HG03135 (cell line): Measurements from ENCODE around the gene CDADC1.
"Not testable (repeated sequence)": the region's sequence is repeated elsewhere in the genome, so short reads cannot be mapped to it uniquely, and the experiment has no call there.

ENCODE experiments used
- ATAC-seq: cut with Tn5 transposase; IDR thresholded peaks from one replicate; pipeline ENCODE4 v1.9.1; 2021; ENCODE audit warnings: mild to moderate bottlenecking, moderate library complexity; ENCODE audit not compliant: unreplicated experiment

CDADC1 gene

DNA sequence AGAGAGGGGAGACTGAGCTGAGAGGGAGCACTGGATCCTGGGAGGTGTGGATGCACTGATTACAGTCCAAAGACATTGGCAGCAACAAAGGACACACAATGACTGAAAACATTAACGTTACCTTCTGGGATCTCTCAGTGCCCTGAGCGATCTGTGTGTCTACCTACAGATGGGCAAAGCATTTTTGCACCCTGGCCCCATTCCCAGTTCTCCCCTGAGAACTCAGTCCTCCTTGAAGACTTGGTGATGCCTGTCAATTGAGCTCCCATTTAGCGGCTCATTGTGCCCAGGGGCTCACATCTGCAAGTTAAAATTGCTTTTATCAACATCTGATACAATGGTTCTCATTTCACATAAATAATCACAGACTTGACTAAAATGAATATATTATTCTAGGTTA is 62.5 kb downstream of the CDADC1 start:
- no peak for ATAC-seq

DNA sequence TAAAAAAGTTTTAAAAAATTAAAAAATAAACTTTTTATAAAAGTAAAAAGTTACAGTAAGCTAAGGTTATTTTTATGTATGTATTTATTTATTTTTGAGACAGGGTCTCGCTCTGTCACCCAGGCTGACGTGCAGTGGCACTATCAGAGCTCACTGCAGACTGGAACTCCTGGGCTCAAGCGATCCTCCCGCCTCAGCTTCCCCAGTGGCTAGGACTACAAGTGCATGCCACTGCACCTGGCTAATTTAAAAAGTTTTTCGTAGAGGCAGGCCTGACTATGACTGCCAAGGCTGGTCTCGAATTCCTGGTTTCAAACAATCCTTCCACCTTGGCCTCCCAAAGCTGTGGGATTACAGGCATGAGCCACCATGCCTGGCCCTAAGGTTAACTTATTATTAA is 64.1 kb downstream of the CDADC1 start:
- no peak for ATAC-seq

DNA sequence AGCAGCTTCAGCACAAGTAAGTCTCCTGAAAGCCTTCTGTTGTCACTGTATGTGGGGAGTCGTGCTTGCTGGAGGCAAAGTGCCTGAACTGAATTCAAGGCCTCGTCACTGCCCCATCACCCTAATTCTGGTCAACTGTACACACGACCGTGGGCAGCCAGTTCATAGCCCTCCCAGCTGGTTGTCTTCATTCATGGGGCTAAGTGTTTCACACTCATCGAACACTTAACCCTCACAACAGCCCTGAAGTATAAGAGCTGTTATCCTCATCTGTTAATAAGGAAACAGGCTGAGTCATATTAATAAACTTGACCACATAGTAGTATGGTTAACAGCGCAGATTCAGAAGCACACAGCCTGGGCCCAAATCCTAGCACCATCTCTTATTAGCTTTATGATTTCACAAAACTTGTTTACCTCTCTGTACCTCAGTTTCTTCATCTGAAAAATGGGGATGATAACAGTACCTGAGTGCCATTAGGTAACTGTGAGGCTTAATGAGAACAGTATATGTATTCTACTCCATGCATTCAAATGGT is 66.7 kb downstream of the CDADC1 start:
- ATAC-seq: no peak

DNA sequence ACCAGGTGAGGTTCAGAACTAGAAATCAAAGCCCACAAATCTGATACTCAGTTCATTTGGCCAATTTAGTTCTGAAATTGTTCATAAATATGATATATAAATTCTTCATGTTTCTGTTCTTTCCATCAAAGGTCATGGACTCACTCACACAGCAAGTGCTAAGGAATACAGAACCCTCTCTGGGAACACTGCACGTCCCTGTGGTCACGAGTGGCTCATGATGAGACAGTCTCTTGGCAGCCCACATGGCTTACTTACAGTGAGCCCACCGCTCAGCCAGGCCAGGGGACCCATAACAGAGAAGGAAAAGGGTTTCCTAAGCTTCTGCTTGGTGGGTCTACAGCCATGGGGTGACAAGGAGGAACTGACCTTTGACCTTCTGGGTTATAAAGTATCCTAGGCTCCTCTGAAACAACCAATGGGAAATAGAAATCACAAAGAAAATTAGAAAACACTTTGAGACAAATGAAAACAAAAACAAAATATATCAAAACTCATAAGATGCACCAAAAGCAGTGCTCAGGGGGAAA is 67.4 kb downstream of the CDADC1 start:
- no peak for ATAC-seq

DNA sequence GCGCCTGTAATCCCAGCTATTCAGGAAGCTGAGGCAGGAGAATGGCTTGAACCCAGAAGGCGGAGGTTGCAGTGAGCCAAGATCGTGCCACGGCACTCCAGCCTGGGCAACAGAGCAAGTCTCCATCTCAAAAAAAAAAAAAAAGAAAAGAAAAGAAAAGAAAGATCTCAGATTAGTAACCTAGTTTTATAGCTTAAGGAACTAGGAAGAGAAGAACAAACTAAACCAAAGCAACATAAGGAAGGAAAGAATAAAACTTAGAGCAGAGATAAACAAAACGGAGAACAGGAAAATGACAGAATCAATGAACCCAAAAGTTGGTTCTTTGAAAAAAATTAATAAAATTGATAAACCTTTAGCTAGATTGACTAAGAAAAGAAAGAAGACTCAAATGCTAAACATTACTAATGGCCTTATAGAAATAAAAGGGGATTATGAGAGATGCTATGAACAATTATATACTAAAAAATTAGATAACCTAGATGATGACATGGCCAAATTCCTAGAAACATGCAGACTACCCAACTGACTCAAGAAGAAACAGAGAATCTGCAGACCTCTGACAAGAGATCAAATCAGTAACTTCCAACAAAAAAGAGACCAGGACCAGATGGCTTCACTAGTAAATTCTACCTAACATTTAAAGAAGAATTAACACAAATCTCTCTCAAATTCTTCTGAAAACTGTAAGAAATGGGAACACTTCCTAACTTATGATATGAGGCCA is 68.2 kb downstream of the CDADC1 start:
- ATAC-seq: no peak

DNA sequence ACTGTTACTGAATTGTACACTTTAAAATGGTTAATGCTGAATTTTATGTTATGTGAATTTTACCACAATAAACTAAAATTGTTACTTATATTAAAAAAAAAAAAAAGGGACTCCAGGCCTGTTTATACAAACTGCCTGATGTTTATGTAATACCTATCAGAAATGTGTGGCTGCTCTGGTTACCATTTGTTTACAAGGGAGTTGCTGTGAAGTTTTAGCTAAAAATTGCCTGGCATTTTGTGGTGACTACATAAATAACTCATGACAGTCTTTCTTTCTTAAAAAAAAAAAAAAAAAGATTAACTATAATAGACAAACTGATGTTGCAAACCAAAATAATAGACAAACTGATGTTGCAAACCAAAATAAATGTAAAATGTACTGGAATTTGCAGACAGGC is 71.8 kb downstream of the CDADC1 start:
- ATAC-seq: no peak

DNA sequence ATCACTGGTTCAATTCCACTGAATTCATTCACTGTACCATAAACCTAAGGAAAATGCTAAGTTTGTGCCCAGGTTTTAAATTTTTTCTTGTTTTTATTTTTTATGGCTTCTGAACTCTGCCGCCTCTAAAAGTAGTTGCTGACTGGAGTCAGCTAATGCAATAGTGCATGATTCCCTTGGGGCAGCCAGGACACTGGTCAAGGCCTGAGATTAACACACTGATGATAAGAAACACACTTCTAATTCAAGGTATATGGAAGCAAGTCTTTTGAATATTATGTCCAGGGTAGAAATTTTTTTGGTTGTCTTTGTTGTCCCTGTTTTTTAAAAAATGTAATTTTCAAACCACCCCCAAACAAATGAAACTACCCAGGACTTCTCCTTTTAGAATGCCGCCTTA is 72.2 kb downstream of the CDADC1 start:
- no peak for ATAC-seq

DNA sequence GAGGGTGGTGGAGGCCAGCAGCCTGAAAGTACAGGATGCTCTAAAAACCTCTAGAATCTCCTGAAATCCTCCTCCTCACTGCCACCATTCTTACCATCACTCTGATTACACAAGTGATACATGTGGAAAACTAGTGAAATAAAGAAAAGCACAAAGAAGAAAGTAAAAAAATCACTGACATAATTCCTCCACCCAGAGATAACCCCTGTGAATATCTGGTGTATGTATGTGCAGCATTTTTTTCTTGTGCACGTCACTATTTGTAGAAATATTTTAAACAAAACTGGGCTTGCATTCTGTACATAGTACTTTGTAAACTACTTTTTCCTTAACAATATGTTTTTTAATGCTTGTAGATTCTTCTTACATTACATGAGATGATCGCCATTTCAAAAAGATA is 73.2 kb downstream of the CDADC1 start:
- ATAC-seq: no peak

DNA sequence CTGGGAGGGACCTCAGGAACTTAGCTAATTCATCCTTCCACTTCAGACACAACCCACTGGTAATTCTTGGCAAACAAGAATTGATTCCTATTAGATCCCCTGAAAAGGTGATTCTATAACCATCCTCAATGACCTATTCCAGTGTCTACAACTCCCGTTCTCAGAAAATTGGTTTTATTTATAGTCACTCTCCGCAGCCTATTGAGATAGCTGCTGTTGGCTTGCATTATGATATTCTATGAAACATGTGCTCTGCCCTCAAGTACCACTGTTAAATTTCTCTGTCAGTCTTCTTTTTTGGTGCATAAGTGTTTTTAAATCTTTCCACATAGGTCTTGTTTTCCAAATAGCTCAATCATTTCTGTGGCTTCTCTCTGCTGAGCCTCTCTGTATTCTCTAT is 75.0 kb downstream of the CDADC1 start:
- ATAC-seq: no peak

DNA sequence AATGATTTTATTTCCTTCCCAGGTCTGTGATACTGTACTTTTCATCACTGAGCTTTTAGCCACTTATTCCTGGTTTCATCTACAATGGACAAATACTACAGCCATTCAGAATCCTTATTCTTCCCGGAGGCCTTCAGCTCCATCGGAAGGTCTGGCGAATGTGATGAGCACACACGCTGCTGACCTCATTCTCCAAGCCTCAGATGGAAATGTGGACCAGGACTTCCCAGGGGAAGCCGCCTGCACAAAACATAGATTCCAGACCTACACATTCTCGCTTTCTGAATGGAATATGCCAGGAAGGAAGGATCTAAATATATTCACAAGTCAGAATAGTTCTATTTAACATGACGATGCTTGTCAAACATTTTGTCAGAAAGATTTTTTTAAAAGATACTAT is 75.6 kb downstream of the CDADC1 start:
- ATAC-seq: no peak

DNA sequence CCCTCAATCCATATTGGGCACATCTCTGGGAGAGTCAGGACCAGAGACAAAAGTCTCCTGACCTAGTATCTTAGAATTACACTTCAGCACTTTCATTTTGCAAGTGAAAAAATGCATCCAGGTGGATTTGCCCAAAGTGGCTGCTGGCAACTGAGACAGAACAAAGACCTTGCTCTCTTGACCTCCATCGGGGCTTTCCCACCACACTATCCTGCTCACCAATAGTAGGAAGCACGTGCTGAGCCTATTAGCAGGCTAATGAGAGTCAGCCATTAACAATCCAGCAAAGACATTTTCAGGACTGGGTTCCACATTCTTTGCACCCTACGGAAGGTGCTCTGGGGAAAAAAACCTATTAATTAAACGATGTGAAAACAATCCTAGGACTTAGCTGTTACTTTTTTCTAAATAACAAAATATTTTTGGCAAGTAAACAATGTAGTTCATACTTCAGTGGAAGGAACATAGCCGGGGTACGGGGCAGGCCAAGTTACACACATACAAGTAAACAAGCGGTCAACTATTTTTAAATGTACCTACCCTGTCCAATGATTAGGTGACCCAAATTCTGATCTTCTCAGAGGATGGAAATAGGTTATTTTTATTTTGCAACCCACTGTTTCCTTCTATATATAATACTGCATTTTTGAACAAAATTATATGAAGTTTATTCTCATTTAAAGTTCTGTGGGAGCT is 78.6 kb downstream of the CDADC1 start:
- no peak for ATAC-seq

DNA sequence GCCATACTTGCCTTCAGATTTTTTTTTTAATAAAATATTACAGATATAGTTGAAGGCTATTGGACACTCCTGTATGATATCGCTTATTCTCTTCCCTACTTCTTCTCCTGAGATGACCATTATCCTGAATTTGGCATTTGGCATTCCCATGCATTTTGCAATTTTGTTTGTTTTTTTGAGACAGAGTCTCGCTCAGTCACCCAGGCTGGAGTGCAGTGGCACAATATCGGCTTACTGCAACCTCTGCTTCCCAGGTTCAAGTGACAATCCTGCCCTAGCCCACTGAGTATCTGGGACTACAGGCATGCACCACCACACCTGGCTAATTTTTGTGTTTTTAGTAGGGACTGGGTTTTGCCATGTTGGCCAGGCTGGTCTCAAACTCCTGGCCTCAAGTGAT is 79.4 kb downstream of the CDADC1 start:
- not testable (repeated sequence) for ATAC-seq

DNA sequence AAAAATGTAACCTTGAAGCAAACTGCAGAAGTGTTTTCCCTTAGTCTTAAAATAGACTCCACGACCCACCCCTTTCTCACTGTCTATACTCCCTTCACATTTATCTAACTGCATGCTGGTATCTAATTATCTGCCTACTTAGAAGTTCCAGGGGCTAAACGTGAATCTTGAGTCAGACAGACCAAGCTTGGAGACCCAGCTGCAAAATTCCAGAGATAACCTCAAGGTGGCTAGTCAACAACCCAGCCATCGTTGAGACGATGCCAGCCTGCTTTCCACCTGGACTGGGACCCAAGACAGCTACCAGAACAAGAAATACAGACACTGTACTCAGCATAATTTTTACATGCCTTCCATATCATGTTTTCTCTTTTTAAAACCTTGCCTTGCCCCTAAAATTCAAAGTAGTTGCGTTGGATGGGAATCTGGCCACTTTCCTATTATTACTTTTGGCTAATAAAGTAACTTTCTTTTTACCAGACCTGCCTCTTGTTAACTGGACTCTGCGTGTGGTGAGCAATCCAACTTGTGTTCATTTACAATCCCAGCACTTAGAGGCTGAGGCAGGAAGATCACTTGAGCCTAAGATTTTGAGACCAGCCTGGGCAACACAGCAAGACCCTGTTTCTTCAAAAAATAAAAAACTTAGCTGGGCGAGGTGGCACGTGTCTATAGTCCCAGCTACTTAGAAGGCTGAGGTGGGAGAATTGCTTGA is 82.3 kb downstream of the CDADC1 start:
- ATAC-seq: no peak

DNA sequence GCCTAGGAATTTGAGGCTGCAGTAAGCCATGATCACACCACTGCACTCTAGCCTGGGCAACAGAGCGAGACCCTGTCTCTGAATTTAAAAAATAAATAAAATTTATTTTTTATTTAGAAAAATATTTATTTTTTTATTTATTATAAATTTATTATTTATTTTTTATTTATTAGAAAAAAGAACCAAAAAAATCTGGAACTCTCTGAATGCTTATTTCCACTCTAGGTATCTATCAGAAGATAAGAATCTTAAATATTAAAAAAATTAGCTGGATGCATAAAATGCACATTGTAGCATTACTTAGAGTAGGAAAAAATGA is 82.8 kb downstream of the CDADC1 start:
- no peak for ATAC-seq

DNA sequence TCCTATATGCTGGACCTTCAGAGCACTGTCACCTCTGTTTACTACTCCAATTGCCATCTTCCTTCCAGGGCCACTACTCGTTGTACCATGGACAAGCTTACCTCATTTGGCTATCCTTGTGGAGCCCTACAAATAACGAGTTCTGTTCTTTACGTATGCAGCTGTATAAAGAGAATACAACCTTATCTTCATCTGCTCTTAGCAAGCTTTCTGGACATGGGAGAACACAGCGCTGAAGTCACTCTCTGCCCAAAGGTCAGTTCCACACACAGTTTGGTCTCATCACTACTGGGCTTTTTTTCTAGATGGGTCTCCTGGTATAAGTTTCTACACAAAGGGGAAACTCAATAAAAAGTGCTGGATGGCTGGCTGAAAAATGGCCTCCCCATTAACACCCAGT is 88.9 kb downstream of the CDADC1 start:
- no peak for ATAC-seq

DNA sequence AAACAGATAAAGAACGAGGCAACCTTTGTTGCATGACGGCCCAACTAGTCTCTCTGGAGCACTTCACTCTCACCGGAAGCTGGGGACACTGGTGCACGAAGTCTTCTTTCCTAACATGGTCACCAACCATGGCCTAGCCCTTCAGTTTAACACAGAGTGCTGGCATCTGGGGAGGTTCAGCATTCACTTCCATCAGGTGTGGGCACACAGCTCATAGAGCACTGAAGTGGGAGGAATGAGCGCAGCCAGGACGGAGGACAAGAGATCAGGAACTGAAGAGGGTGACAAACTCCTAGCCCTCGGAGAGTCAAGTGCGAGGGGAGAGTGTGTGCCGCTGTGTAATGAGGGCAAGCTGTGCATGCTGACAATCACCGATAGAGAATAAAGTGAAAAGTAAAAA is 92.4 kb downstream of the CDADC1 start:
- ATAC-seq: no peak

DNA sequence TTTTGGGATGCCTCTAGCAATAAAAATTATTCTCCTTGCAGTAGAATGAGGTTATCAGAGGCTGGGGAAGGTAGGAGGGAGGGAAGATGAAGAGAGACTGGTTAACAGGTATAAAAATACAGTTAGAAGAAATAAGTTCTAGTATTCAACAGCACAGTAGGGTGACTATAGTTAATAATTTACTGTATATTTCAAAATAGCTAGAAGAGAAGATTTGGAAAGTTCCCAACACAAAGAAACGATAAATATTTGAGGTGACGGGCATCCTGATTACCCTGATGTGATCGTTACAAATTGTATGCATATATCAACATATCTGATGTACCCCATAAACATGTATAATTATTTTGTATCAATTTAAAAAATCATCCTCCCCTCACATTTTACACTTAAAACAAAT is 93.8 kb downstream of the CDADC1 start:
- ATAC-seq: no peak

DNA sequence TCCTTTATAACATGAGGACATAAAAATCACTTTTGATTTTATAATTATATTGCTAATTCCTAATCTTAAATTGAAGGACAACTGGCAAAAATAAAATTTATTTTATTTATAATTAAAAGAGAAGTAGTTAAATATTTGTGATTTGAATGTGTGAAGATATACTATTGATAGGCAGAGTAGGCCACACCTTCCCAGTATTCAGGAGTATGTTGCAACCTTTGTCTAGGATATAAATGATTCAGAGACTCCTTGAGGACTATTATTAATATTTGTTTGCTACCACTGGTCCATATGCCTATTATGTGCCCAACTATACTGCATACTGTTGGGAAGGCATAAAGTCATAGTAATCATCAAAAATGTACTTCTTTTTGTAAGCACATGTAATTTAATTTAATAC is 94.2 kb downstream of the CDADC1 start:
- ATAC-seq: no peak

DNA sequence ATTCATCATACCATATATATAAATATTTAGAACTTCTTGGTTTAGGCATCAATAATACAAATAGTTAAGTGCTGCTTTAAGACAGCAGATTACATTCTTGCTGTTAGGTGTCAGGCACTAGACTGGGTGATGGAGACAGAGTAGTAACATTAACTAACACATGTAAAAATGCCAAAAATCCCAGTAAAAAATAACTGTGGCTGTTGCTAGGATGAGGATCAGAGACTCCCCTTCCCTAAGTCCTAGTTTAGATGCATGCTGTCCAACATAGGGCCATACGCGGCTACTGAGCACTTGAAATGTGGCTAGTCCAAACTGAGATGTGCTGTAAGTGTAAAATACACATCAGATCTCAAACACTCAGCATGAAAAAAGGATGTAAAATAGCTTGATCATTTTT is 94.7 kb downstream of the CDADC1 start:
- no peak for ATAC-seq
